Measurements from ENCODE around the gene ZDHHC4. TPM values are rescaled to one million over a fixed set of nuclear protein-coding genes. Genes with fewer than 3 reads are reported as not detected.

The ZDHHC4 gene
- total and polyA plus RNA-seq, 2 of the 8 experiments (the other 6 are each of a cell fraction or from before 2014, with no cell fraction given), result 50.2 to 171 TPM

- TF ChIP-seq KDM1A (IDR thresholded peaks at IDR 0.05; ENCODE audit: borderline replicate concordance, low read length) (no peak), CEBPB (IDR thresholded peaks at IDR 0.05; ENCODE audit: low read depth, low read length) (no peak)
Observed at GRCh38 chr7:6529643-6530042, 47.6 kb upstream of the ZDHHC4 start (continued).

Measured in H1 (cell line).